Measurements from ENCODE around the gene IL31.

The IL31 gene

DNA sequence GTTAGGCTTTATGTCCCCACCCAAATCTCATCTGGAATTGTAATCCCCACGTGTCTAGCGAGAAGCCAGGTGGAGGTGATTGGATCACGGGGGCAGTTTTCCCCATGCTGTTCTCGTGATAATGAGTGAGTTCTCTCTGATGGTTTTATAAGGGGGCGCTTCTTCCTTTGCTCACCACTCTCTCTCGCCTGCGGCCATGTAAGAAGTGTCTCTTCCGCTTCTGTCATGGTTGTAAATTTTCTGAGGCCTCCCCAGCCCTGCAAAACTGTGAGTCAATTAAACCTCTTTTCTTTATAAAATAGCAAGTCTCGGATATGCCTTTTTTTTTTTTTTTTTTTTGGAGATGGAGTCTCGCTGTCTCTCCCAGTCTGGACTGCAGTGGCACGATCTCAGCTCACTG lies 13.3 kb downstream of the IL31 start:
- no peaks in the 10 kb centered on the region for H3K9me3 ChIP-seq (ENCODE audit: insufficient read depth, low read length)
- H3K27me3 ChIP-seq (ENCODE audit: low read length), result no peaks in the 10 kb centered on the region
- H2AFZ ChIP-seq (ENCODE audit: low read depth, low read length, severe bottlenecking), result no peak overlapping the region
- no peak overlapping the region for H3K4me2 ChIP-seq (ENCODE audit: low read depth, low read length, poor library complexity, severe bottlenecking)
- no peaks in the 10 kb centered on the region for H3K9me2 ChIP-seq (replicated peaks; ENCODE audit: insufficient read depth, low read length)
- no peaks in the 10 kb centered on the region for H3F3A ChIP-seq (ENCODE audit: insufficient read depth)
- H3K27ac ChIP-seq (ENCODE audit: low read depth, low read length), result no peak overlapping the region
- H3K36me3 ChIP-seq (ENCODE audit: low read length), result no peaks in the 10 kb centered on the region
- TF ChIP-seq EZH2phosphoT487 (conservative IDR thresholded peaks at IDR 0.05; ENCODE audit: low read length), result no peak
- TF ChIP-seq, protein P1, sequence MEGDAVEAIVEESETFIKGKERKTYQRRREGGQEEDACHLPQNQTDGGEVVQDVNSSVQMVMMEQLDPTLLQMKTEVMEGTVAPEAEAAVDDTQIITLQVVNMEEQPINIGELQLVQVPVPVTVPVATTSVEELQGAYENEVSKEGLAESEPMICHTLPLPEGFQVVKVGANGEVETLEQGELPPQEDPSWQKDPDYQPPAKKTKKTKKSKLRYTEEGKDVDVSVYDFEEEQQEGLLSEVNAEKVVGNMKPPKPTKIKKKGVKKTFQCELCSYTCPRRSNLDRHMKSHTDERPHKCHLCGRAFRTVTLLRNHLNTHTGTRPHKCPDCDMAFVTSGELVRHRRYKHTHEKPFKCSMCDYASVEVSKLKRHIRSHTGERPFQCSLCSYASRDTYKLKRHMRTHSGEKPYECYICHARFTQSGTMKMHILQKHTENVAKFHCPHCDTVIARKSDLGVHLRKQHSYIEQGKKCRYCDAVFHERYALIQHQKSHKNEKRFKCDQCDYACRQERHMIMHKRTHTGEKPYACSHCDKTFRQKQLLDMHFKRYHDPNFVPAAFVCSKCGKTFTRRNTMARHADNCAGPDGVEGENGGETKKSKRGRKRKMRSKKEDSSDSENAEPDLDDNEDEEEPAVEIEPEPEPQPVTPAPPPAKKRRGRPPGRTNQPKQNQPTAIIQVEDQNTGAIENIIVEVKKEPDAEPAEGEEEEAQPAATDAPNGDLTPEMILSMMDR (IDR thresholded peaks at IDR 0.05; ENCODE audit: insufficient read depth, low read length, poor library complexity, severe bottlenecking), result no peak
- H3K9ac ChIP-seq (ENCODE audit: low read length), result no peak overlapping the region
- no peak overlapping the region for H3K4me3 ChIP-seq (ENCODE audit: insufficient read depth, low read length, poor library complexity, severe bottlenecking)
- no peaks in the 10 kb centered on the region for H3K79me2 ChIP-seq (ENCODE audit: insufficient read depth, low read length)
- H4K20me1 ChIP-seq (ENCODE audit: low read depth, low read length), result no peaks in the 10 kb centered on the region

DNA sequence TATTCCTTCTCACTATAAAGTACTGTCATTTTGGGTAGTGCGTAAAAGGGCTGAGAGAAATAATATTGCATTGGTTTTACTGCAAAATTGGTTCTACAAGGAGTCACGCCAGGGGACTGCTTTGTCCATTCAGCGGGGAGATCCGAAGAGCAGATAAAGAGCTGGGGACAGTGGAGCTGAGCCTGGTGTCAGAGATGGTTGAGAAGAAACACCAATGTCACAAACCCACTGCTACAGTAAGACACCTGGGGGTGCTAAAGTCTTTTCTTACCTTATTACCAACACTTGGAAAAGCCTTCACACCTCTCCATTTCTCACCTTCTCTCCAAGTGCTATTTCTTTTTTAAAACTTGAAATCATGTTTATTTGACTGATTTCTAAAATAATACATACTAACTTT lies 14.1 kb downstream of the IL31 start:
- no peak for TF ChIP-seq EZH2phosphoT487 (conservative IDR thresholded peaks at IDR 0.05; ENCODE audit: low read length)
- TF ChIP-seq, protein P1 (IDR thresholded peaks at IDR 0.05; ENCODE audit: insufficient read depth, low read length, poor library complexity, severe bottlenecking), result no peak
- H3K27me3 ChIP-seq (ENCODE audit: low read length), result no peaks in the 10 kb centered on the region
- H3K9me2 ChIP-seq (replicated peaks; ENCODE audit: insufficient read depth, low read length), result no peaks in the 10 kb centered on the region
- H2AFZ ChIP-seq (ENCODE audit: low read depth, low read length, severe bottlenecking), result no peak overlapping the region
- no peak overlapping the region for H3K9ac ChIP-seq (ENCODE audit: low read length)
- no peaks in the 10 kb centered on the region for H3K9me3 ChIP-seq (ENCODE audit: insufficient read depth, low read length)
- H3F3A ChIP-seq (ENCODE audit: insufficient read depth), result no peaks in the 10 kb centered on the region
- H3K27ac ChIP-seq (ENCODE audit: low read depth, low read length), result no peak overlapping the region
- no peaks in the 10 kb centered on the region for H3K36me3 ChIP-seq (ENCODE audit: low read length)
- H3K4me2 ChIP-seq (ENCODE audit: low read depth, low read length, poor library complexity, severe bottlenecking), result no peak overlapping the region
- H3K4me3 ChIP-seq (ENCODE audit: insufficient read depth, low read length, poor library complexity, severe bottlenecking), result no peak overlapping the region
- H3K79me2 ChIP-seq (ENCODE audit: insufficient read depth, low read length), result no peaks in the 10 kb centered on the region
- H4K20me1 ChIP-seq (ENCODE audit: low read depth, low read length), result no peaks in the 10 kb centered on the region

DNA sequence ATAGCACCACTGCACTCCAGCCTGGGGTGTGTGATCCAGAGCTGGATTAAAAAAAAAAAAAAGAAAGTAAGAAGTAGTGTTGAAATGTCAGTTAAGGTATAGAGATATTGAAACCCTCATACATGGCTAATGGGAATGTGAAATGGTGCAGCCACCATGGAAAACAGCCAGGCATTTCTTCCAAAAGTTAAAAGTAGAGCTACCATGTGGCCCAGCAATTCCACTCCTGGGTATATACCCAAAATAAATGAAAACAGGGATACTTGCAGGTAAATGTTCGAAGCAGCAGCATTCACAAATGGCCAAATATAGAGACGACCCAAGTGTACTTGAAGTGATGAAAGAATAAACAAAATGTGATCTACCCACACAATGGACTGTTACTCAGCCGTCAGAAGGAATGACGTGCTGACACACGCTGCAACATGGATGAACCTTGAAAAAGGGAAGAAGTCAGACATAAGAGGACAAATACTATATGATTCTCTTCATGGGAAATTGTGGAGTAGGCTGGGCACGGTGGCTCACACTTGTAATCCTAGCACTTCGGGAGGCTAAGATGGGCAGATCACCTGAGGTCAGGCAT lies 15.2 kb downstream of the IL31 start:
- H3K36me3 ChIP-seq (ENCODE audit: low read length), result no peaks in the 10 kb centered on the region
- H3K4me3 ChIP-seq (ENCODE audit: insufficient read depth, low read length, poor library complexity, severe bottlenecking), result no peak overlapping the region
- H3K27ac ChIP-seq (ENCODE audit: low read depth, low read length), result no peak overlapping the region
- H3K9ac ChIP-seq (ENCODE audit: low read length), result no peak overlapping the region
- no peaks in the 10 kb centered on the region for H3K9me2 ChIP-seq (replicated peaks; ENCODE audit: insufficient read depth, low read length)
- no peak for TF ChIP-seq EZH2phosphoT487 (conservative IDR thresholded peaks at IDR 0.05; ENCODE audit: low read length)
- TF ChIP-seq, protein P1 (IDR thresholded peaks at IDR 0.05; ENCODE audit: insufficient read depth, low read length, poor library complexity, severe bottlenecking), result no peak
- no peaks in the 10 kb centered on the region for H4K20me1 ChIP-seq (ENCODE audit: low read depth, low read length)
- H3F3A ChIP-seq (ENCODE audit: insufficient read depth), result no peaks in the 10 kb centered on the region
- H2AFZ ChIP-seq (ENCODE audit: low read depth, low read length, severe bottlenecking), result no peak overlapping the region
- no peaks in the 10 kb centered on the region for H3K9me3 ChIP-seq (ENCODE audit: insufficient read depth, low read length)
- H3K27me3 ChIP-seq (ENCODE audit: low read length), result no peaks in the 10 kb centered on the region
- no peak overlapping the region for H3K4me2 ChIP-seq (ENCODE audit: low read depth, low read length, poor library complexity, severe bottlenecking)
- H3K79me2 ChIP-seq (ENCODE audit: insufficient read depth, low read length), result no peaks in the 10 kb centered on the region
